T-cell (primary cell): ENCODE measurements around the gene ALDH5A1. TPM values are rescaled to one million over a fixed set of nuclear protein-coding genes. Genes with fewer than 3 reads are reported as not detected.

Experiments
- ATAC-seq, 4 experiments: fragments of 200-7000 bp in 3 of 4; fragments of 150-1000 bp in 1 of 4; cut with Tn5 transposase; replicated peaks in 1 of 4; 1 replicate in 3 of 4; 2 replicates in 1 of 4; pipeline ENCODE4 v1.10.0; 2021; ENCODE audit warnings: moderate library complexity in 3 of 4, mild to moderate bottlenecking in 2 of 4, moderate number of reproducible peaks in 1 of 4
- CTCF ChIA-PET, 2 donors: fragments of 300-600 bp; sonication (Branson Sonifier 250); formaldehyde crosslinking; loops; one replicate each; lab custom pipeline; 2022; ENCODE audit warnings: antibody characterized with exemption in 2 of 2; lab: Charles Lee
- POLR2A ChIA-PET, 2 donors: fragments of 300-600 bp; sonication (Branson Sonifier 250); formaldehyde crosslinking; loops; one replicate each; lab custom pipeline; 2022; ENCODE audit warnings: antibody characterized with exemption in 2 of 2; lab: Charles Lee
- DNase-seq, 35 experiments: peaks; one replicate each; pipeline versions ENCODE4 v3.0.0 to v3.0.0-alpha.2; 2013 to 2023
- H3K27ac ChIP-seq: one replicate; pipeline ENCODE4 v1.5.1; 2013; ENCODE audit warnings: low read length
- H3K27me3 ChIP-seq, 2 experiments: replicated peaks in 1 of 2; 1 replicate in 1 of 2; 2 replicates in 1 of 2; pipeline versions ENCODE4 v1.6.1 to v1.7.0; 2013; ENCODE audit warnings: low read length in 1 of 2, mixed read lengths in 1 of 2; ENCODE audit not compliant: control insufficient read depth in 2 of 2, insufficient read depth in 2 of 2; ENCODE audit errors: extremely low read depth in 1 of 2
- H3K36me3 ChIP-seq, 2 donors: 1 replicate in 1 of 2; 2 replicates in 1 of 2; pipeline versions ENCODE4 v1.6.1 to v1.7.0; 2013; ENCODE audit warnings: low read length in 1 of 2; ENCODE audit not compliant: control insufficient read depth in 2 of 2, insufficient read depth in 1 of 2; ENCODE audit errors: extremely low read depth in 1 of 2
- H3K4me1 ChIP-seq, 2 experiments: 1 replicate in 1 of 2; 2 replicates in 1 of 2; pipeline versions ENCODE4 v1.6.1 to v1.7.0; 2013; ENCODE audit warnings: low read length in 2 of 2, mixed read lengths in 1 of 2; ENCODE audit not compliant: insufficient read depth in 2 of 2, control insufficient read depth in 1 of 2; ENCODE audit errors: extremely low read depth in 1 of 2
- H3K4me3 ChIP-seq, 2 donors: 1 replicate in 1 of 2; 2 replicates in 1 of 2; pipeline versions ENCODE4 v1.5.1 to v1.7.0; 2013; ENCODE audit warnings: mild to moderate bottlenecking in 2 of 2, low read length in 1 of 2, moderate library complexity in 1 of 2; ENCODE audit not compliant: control insufficient read depth in 1 of 2; ENCODE audit errors: extremely low read depth in 1 of 2
- H3K9me3 ChIP-seq: 2 replicates; pipeline ENCODE4 v1.7.0; 2013
- H3K27ac Mint-ChIP-seq, 2 donors: one replicate each; pipeline ENCODE4 v1.8.0; 2020 to 2021; ENCODE audit warnings: mild to moderate bottlenecking in 2 of 2, mixed read lengths in 2 of 2
- H3K27me3 Mint-ChIP-seq, 2 donors: one replicate each; pipeline ENCODE4 v1.8.0; 2021 to 2022; ENCODE audit warnings: mixed read lengths in 2 of 2
- H3K36me3 Mint-ChIP-seq: one replicate; pipeline ENCODE4 v1.8.0; 2021; ENCODE audit warnings: mixed read lengths
- H3K4me1 Mint-ChIP-seq, 3 donors: one replicate each; pipeline ENCODE4 v1.8.0; 2020 to 2022; ENCODE audit warnings: mixed read lengths in 3 of 3, mild to moderate bottlenecking in 1 of 3
- H3K4me3 Mint-ChIP-seq, 3 donors: one replicate each; pipeline ENCODE4 v1.8.0; 2020 to 2022; ENCODE audit warnings: mild to moderate bottlenecking in 3 of 3, mixed read lengths in 3 of 3, moderate library complexity in 3 of 3
- H3K9me3 Mint-ChIP-seq, 3 donors: one replicate each; pipeline ENCODE4 v1.8.0; 2020 to 2022; ENCODE audit warnings: mixed read lengths in 3 of 3
- WGBS: methylation state at CpG from one replicate; pipeline ENCODE4 v1.1.5; 2013; ENCODE audit warnings: missing lambda C conversion rate; ENCODE audit not compliant: insufficient coverage; 5-methylcytosine and 5-hydroxymethylcytosine counted together
- total RNA-seq, 35 experiments: library from RNA in 6 of 35; stranded (reverse) in 6 of 35; fragments of 120-200 nt in 1 of 35; gene quantifications; one replicate each; pipeline versions ENCODE4 v1.2.1 to v1.2.4 and lab custom pipeline; 2013 to 2026

Gene ALDH5A1
- total RNA-seq, 5 donors from 2014 or later (not counting 1 experiment from before 2014, with no cell fraction given) = 4.8 to 15.2 (median 11.7) TPM

GRCh38 chr6:24571361-24571760, 76.6 kb downstream of the ALDH5A1 start:
- Mint-ChIP-seq H3K36me3 (no peaks in the 10 kb centered on the region), H3K9me3 (no peaks in the 10 kb centered on the region), H3K4me3 (no peak overlapping the region), H3K4me1 (peaks cover 0 to 5% (median 0%) of the 10 kb centered on the region in 3 donors), H3K27ac (no peak overlapping the region), H3K27me3 (peaks cover 1 to 4% of the 10 kb centered on the region in 2 donors)
- ATAC-seq = no peak
- Histone ChIP-seq H3K27ac (no peak overlapping the region), H3K36me3 (no peaks in the 10 kb centered on the region), H3K9me3 (no peaks in the 10 kb centered on the region), H3K4me1 (no peaks in the 10 kb centered on the region), H3K4me3 (no peak overlapping the region), H3K27me3 (peaks cover 0 to 4% of the 10 kb centered on the region in 2 experiments)
- no peak for DNase-seq
- POLR2A ChIA-PET = interaction anchor here in 1 of 2 donors (0.6 kb wide), 1 partner anchor 471 kb away, joined by 7 read pairs; no protein-coding TSS in a partner anchor
- CTCF ChIA-PET = interaction anchor here (0.6 to 2.2 kb wide), 4 partner anchors 10 to 146 kb away, joined by 3 to 8 read pairs (median 6); no protein-coding TSS in a partner anchor
- 88% methylated on average over 6 of the region's 6 CpGs for WGBS

- 100% methylated on average over 1 of the region's 4 CpGs for WGBS
- no peak overlapping the region for H3K4me3 Mint-ChIP-seq
- H3K27me3 Mint-ChIP-seq = peaks cover 1 to 4% of the 10 kb centered on the region in 2 donors
- no peaks in the 10 kb centered on the region for H3K36me3 Mint-ChIP-seq
- Histone ChIP-seq H3K4me1 (no peaks in the 10 kb centered on the region), H3K36me3 (no peaks in the 10 kb centered on the region), H3K27me3 (peaks cover 0 to 4% of the 10 kb centered on the region in 2 experiments), H3K4me3 (no peak overlapping the region), H3K9me3 (no peaks in the 10 kb centered on the region), H3K27ac (no peak overlapping the region)
- DNase-seq (no peak), ATAC-seq (no peak)
- no peaks in the 10 kb centered on the region for H3K9me3 Mint-ChIP-seq
- ChIA-PET POLR2A (no interaction called here), CTCF (interaction anchor here in 1 of 2 donors (0.6 kb wide), 1 partner anchor 34 kb away, joined by 6 read pairs; no protein-coding TSS in a partner anchor)
- peaks cover 0 to 5% (median 0%) of the 10 kb centered on the region in 3 donors for H3K4me1 Mint-ChIP-seq
- H3K27ac Mint-ChIP-seq = no peak overlapping the region
These were observed 80.0 kb downstream of the ALDH5A1 start for GRCh38 chr6:24574809-24575208.

- POLR2A ChIA-PET = no interaction called here
- DNase-seq (no peak), ATAC-seq (no peak)
- Histone ChIP-seq H3K27me3 (peaks cover 0 to 4% of the 10 kb centered on the region in 2 experiments), H3K9me3 (no peaks in the 10 kb centered on the region), H3K36me3 (no peaks in the 10 kb centered on the region), H3K4me1 (no peaks in the 10 kb centered on the region), H3K4me3 (no peak overlapping the region), H3K27ac (no peak overlapping the region)
- no peaks in the 10 kb centered on the region for H3K36me3 Mint-ChIP-seq
- H3K27me3 Mint-ChIP-seq = peaks cover 1 to 4% of the 10 kb centered on the region in 2 donors
- no peak overlapping the region for H3K4me3 Mint-ChIP-seq
- WGBS = no CpG with 5 or more reads among the region's 6 CpGs
- H3K9me3 Mint-ChIP-seq = no peaks in the 10 kb centered on the region
- no peaks in the 10 kb centered on the region for H3K4me1 Mint-ChIP-seq
- no peak overlapping the region for H3K27ac Mint-ChIP-seq
- CTCF ChIA-PET = interaction anchor here (0.6 to 1.0 kb wide), 2 partner anchors 12 to 134 kb away, joined by 3 read pairs; no protein-coding TSS in a partner anchor
These were observed 81.7 kb downstream of the ALDH5A1 start for GRCh38 chr6:24576447-24576846.

- 61% methylated on average over 7 of the region's 7 CpGs for WGBS
These were observed 86.4 kb downstream of the ALDH5A1 start for GRCh38 chr6:24581084-24581669.

GRCh38 chr6:24583463-24584381, 89.0 kb downstream of the ALDH5A1 start:
- peak; percentile 60 to 70 (median 66) for ATAC-seq
- WGBS = 68% methylated on average over 2 of the region's 15 CpGs
- Mint-ChIP-seq H3K9me3 (no peaks in the 10 kb centered on the region), H3K36me3 (no peaks in the 10 kb centered on the region), H3K27ac (no peak overlapping the region), H3K27me3 (peaks cover 9 to 19% of the 10 kb centered on the region in 2 donors), H3K4me3 (no peak overlapping the region), H3K4me1 (peaks cover 2 to 10% (median 3%) of the 10 kb centered on the region in 3 donors)
- peak; percentile 20 to 84 (median 61) for DNase-seq
- H3K36me3 ChIP-seq = no peaks in the 10 kb centered on the region
- H3K4me1 ChIP-seq = no peaks in the 10 kb centered on the region
- peaks cover 0 to 5% of the 10 kb centered on the region in 2 experiments for H3K27me3 ChIP-seq
- ChIA-PET CTCF (interaction anchor here (0.5 to 2.4 kb wide), 14 partner anchors 12 to 1080 kb away, joined by 3 to 10 read pairs (median 4); partner anchors contain the start of genes ACOT13 (in 1 of the 2), C6orf62 (in 1 of the 2) and TDP2 (in 1 of the 2)), POLR2A (interaction anchor here in 1 of 2 donors (0.6 kb wide), 1 partner anchor 10 kb away, joined by 5 read pairs; no protein-coding TSS in a partner anchor)
- H3K27ac ChIP-seq = no peak overlapping the region
- no peak overlapping the region for H3K4me3 ChIP-seq
- H3K9me3 ChIP-seq = no peaks in the 10 kb centered on the region

More at GRCh38 chr6:24581084-24581669, 86.4 kb downstream of the ALDH5A1 start:
- Mint-ChIP-seq H3K27ac (no peak overlapping the region), H3K4me1 (peaks cover 2 to 10% (median 3%) of the 10 kb centered on the region in 3 donors), H3K9me3 (no peaks in the 10 kb centered on the region), H3K27me3 (peaks cover 2 to 6% of the 10 kb centered on the region in 2 donors), H3K4me3 (no peak overlapping the region), H3K36me3 (no peaks in the 10 kb centered on the region)
- POLR2A ChIA-PET = interaction anchor here in 1 of 2 donors (0.5 kb wide), 1 partner anchor 131 kb away, joined by 3 read pairs; no protein-coding TSS in a partner anchor
- DNase-seq (peak; percentile 37 to 85 (median 71)), ATAC-seq (peak; percentile 84 to 91 (median 90))
- Histone ChIP-seq H3K9me3 (no peaks in the 10 kb centered on the region), H3K27me3 (no peaks in the 10 kb centered on the region), H3K4me1 (no peaks in the 10 kb centered on the region), H3K27ac (no peak overlapping the region), H3K36me3 (no peaks in the 10 kb centered on the region), H3K4me3 (no peak overlapping the region)
- CTCF ChIA-PET = interaction anchor here (0.5 to 3.5 kb wide), 19 partner anchors 9 to 489 kb away, joined by 3 to 23 read pairs (median 6); partner anchors contain the start of genes ACOT13 (in 2 of the 2) and TDP2 (in 2 of the 2)
